K562 (cell line): ENCODE data around the gene LIPT1. TPM values are rescaled to one million over a fixed set of nuclear protein-coding genes. Genes with fewer than 3 reads are reported as not detected.

Experiments
- ATAC-seq: fragments of 200-7000 bp; cut with Tn5 transposase; 3 replicates; pipeline ENCODE4 v1.9.1; 2020; ENCODE audit warnings: moderate library complexity
- BruUV-seq: library from RNA; stranded (reverse); fragments of 400-500 nt; replicated peaks from 2 replicates; lab custom pipeline; 2021; lab: Mats Ljungman, UMichigan
- CTCF ChIA-PET: fragments of 300-600 bp; formaldehyde crosslinking; extraction: SDS; loops from one replicate; lab custom pipeline; 2021; ENCODE audit warnings: low intra/inter-chr PET ratio; lab: Yijun Ruan, JAX
- POLR2A ChIA-PET: fragments of 300-600, 350-650 bp; sonication (Branson Sonifier 250); formaldehyde crosslinking; extraction: SDS; loops from one replicate; lab custom pipeline; 2021; ENCODE audit warnings: antibody characterized with exemption, inconsistent platforms; lab: Yijun Ruan, JAX
- DNase-seq, 4 experiments: peaks; one replicate each; pipeline versions ENCODE4 v3.0.0 to v3.0.0-alpha.2; 2011 to 2018; ENCODE audit warnings: low spot score in 3 of 4, mixed read lengths in 3 of 4; ENCODE audit errors: extremely low read depth in 1 of 4
- FAIRE-seq: peaks from 2 replicates; lab custom pipeline; 2011; peaks lifted over from hg19 to GRCh38; lab: Jason Lieb, UNC
- H2AFZ ChIP-seq: 2 replicates; pipeline ENCODE4 v1.6.0; 2011; ENCODE audit warnings: low read depth, low read length, control low read depth, inconsistent platforms
- H3K27ac ChIP-seq: fragments of 200-600 bp; 3 replicates; pipeline ENCODE4 v1.8.0; 2011; ENCODE audit warnings: low read depth, mild to moderate bottlenecking, control low read depth, inconsistent platforms, low read length, moderate library complexity, mixed read lengths; ENCODE audit errors: extremely low read depth
- H3K27me3 ChIP-seq, 2 experiments: fragments of 300-600 bp in 1 of 2; 2 replicates in 1 of 2; 3 replicates in 1 of 2; pipeline versions ENCODE4 v1.6.0 to v1.8.0; 2011; ENCODE audit warnings: inconsistent platforms in 2 of 2, low read length in 2 of 2, mild to moderate bottlenecking in 1 of 2, mixed read lengths in 1 of 2, moderate library complexity in 1 of 2; ENCODE audit not compliant: control insufficient read depth in 2 of 2, insufficient read depth in 2 of 2
- H3K36me3 ChIP-seq: fragments of 300-600 bp; 3 replicates; pipeline ENCODE4 v1.8.0; 2011; ENCODE audit warnings: mild to moderate bottlenecking, low read length, inconsistent platforms; ENCODE audit not compliant: control insufficient read depth, insufficient read depth
- H3K4me1 ChIP-seq, 2 experiments: fragments of 200-600 bp in 1 of 2; replicated peaks in 1 of 2; 2 replicates in 1 of 2; 3 replicates in 1 of 2; pipeline versions ENCODE4 v1.5.1 to v1.8.0; 2011; ENCODE audit warnings: inconsistent platforms in 2 of 2, low read length in 2 of 2, mild to moderate bottlenecking in 1 of 2, mixed read lengths in 1 of 2, moderate library complexity in 1 of 2; ENCODE audit not compliant: control insufficient read depth in 2 of 2, insufficient read depth in 2 of 2
- H3K4me2 ChIP-seq: 2 replicates; pipeline ENCODE4 v1.6.1; 2011; ENCODE audit warnings: low read length, control low read depth, inconsistent platforms, mixed read lengths; ENCODE audit not compliant: insufficient read depth
- H3K4me3 ChIP-seq: fragments of 200-600 bp; sonication (generic), shearing (Covaris generic); 2 replicates; pipeline ENCODE4 v1.5.1; 2016; ENCODE audit warnings: control low read depth, inconsistent platforms
- H3K79me2 ChIP-seq: fragments of 200-600 bp; 3 replicates; pipeline ENCODE4 v1.8.0; 2011; ENCODE audit warnings: low read length, inconsistent platforms; ENCODE audit not compliant: control insufficient read depth, insufficient read depth
- H3K9ac ChIP-seq, 2 experiments: 2 replicates each; pipeline versions ENCODE4 v1.6.0 to v1.6.1; 2011; ENCODE audit warnings: low read depth in 2 of 2, low read length in 2 of 2, control low read depth in 1 of 2, inconsistent platforms in 1 of 2, mild to moderate bottlenecking in 1 of 2, mixed read lengths in 1 of 2; ENCODE audit not compliant: insufficient read depth in 1 of 2
- H3K9me1 ChIP-seq: one replicate; pipeline ENCODE4 v1.6.0; 2011; ENCODE audit warnings: inconsistent platforms, mild to moderate bottlenecking, low read length, moderate library complexity; ENCODE audit not compliant: control insufficient read depth, insufficient read depth
- H3K9me3 ChIP-seq: replicated peaks from 2 replicates; pipeline ENCODE4 v1.5.1; 2011; ENCODE audit warnings: low read depth, low read length, inconsistent platforms; ENCODE audit not compliant: control insufficient read depth, insufficient read depth
- H4K20me1 ChIP-seq: replicated peaks from 2 replicates; pipeline ENCODE4 v1.6.1; 2011; ENCODE audit warnings: low read length, inconsistent platforms, mixed read lengths; ENCODE audit not compliant: control insufficient read depth, insufficient read depth
- CEBPB ChIP-seq: fragments of 450-650 bp; IDR thresholded peaks from 2 replicates; pipeline ENCODE4 v1.6.1; 2016; ENCODE audit warnings: missing genetic modification characterization, missing compliant biosample characterization
- EGR1 ChIP-seq: fragments of 450-650 bp; conservative IDR thresholded peaks from 2 replicates; pipeline ENCODE4 v1.6.1; 2017; ENCODE audit warnings: mild to moderate bottlenecking
- FOSL1 ChIP-seq: fragments of 200-800 bp; sonication (Bioruptor generic); conservative IDR thresholded peaks from 2 replicates; pipeline ENCODE4 v1.6.1; 2016; ENCODE audit warnings: missing genetic modification characterization, missing compliant biosample characterization
- GABPA ChIP-seq: fragments of 200-800 bp; sonication (Bioruptor generic); conservative IDR thresholded peaks from 2 replicates; pipeline ENCODE4 v1.6.1; 2016; ENCODE audit warnings: low read depth, missing genetic modification characterization, missing compliant biosample characterization
- HOMEZ ChIP-seq: fragments of 250-450 bp; sonication (Bioruptor Pico); IDR thresholded peaks from 2 replicates; pipeline ENCODE4 v1.4.0; 2020; ENCODE audit warnings: mild to moderate bottlenecking, moderate library complexity
- MCM2 ChIP-seq: fragments of 450-650 bp; IDR thresholded peaks from 2 replicates; pipeline ENCODE4 v1.6.1; 2017; ENCODE audit warnings: low read depth, mild to moderate bottlenecking
- NCOA4 ChIP-seq: fragments of 450-650 bp; IDR thresholded peaks from 2 replicates; pipeline ENCODE4 v1.6.1; 2018; ENCODE audit warnings: mild to moderate bottlenecking; ENCODE audit not compliant: partially characterized antibody
- NUFIP1 ChIP-seq: fragments of 450-650 bp; IDR thresholded peaks from 2 replicates; pipeline ENCODE4 v1.6.1; 2018; ENCODE audit not compliant: partially characterized antibody
- PHF8 ChIP-seq: fragments of 200-600 bp; sonication (generic); IDR thresholded peaks from 2 replicates; pipeline ENCODE4 v1.6.1; 2012; ENCODE audit warnings: mixed run types, mild to moderate bottlenecking, inconsistent platforms, low read length, moderate library complexity, borderline replicate concordance
- RFX7 ChIP-seq: fragments of 250-450 bp; sonication (Bioruptor Pico); IDR thresholded peaks from 2 replicates; pipeline ENCODE4 v1.5.1; 2021; ENCODE audit warnings: mild to moderate bottlenecking
- SMARCA5 ChIP-seq: fragments of 450-650 bp; IDR thresholded peaks from 2 replicates; pipeline ENCODE4 v1.6.1; 2016
- SNIP1 ChIP-seq: fragments of 450-650 bp; IDR thresholded peaks from 2 replicates; pipeline ENCODE4 v1.7.1; 2017; ENCODE audit warnings: low read depth, mild to moderate bottlenecking
- TCF7 ChIP-seq: sonication (generic); IDR thresholded peaks from 2 replicates; pipeline ENCODE4 v1.6.1; 2016; ENCODE audit warnings: antibody characterized with exemption, borderline replicate concordance
- TEAD4 ChIP-seq, 2 experiments: sonication (generic) in 1 of 2; formaldehyde crosslinking in 1 of 2; IDR thresholded peaks; 2 replicates each; pipeline versions ENCODE4 v1.6.1 to v1.8.0; 2012 to 2022; ENCODE audit warnings: borderline replicate concordance in 1 of 2, inconsistent platforms in 1 of 2, low read length in 1 of 2, mild to moderate bottlenecking in 1 of 2, missing genetic modification reagents in 1 of 2
- TSC22D4 ChIP-seq: fragments of 450-650 bp; IDR thresholded peaks from 2 replicates; pipeline ENCODE4 v1.6.1; 2016; ENCODE audit warnings: missing genetic modification characterization, missing biosample characterization, control low read depth
- ZNF134 ChIP-seq: fragments of 250-450 bp; sonication (Bioruptor Pico); conservative IDR thresholded peaks from 2 replicates; pipeline ENCODE4 v1.4.0; 2020
- ZNF232 ChIP-seq: sonication (generic); formaldehyde crosslinking; IDR thresholded peaks from 2 replicates; pipeline ENCODE4 v1.8.0; 2022; ENCODE audit warnings: mild to moderate bottlenecking, missing genetic modification reagents
- ZNF41 ChIP-seq: fragments of 250-450 bp; sonication (Bioruptor Pico); conservative IDR thresholded peaks from 2 replicates; pipeline ENCODE4 v1.4.0; 2020; ENCODE audit warnings: mild to moderate bottlenecking
- ZNF75A ChIP-seq: fragments of 450-650 bp; formaldehyde crosslinking; IDR thresholded peaks from 2 replicates; pipeline ENCODE4 v1.4.0; 2020; ENCODE audit warnings: mild to moderate bottlenecking
- WGBS: fragments of 100-300 bp; shearing (Covaris generic); methylation state at CpG from one replicate; pipeline ENCODE4 v1.1.6; 2016; ENCODE audit warnings: low coverage, mixed read lengths; ENCODE audit not compliant: insufficient coverage; ENCODE audit errors: missing lambda C conversion rate; 5-methylcytosine and 5-hydroxymethylcytosine counted together
- in situ Hi-C: fragments of 300-500 bp; cut with MboI; formaldehyde crosslinking; loops from 4 replicates; pipeline ENCODE4 v1.15.0; 2018; ENCODE audit warnings: inconsistent platforms, mixed read lengths
- intact Hi-C: fragments of 100-400 bp; cut with micrococcal nuclease; formaldehyde crosslinking; loops from 2 replicates; pipeline ENCODE4 v1.14.2; 2022
- polyA plus RNA-seq, 8 experiments: library from polyadenylated mRNA; depleted of rRNA in 4 of 8; stranded (reverse) in 5 of 8; unstranded in 3 of 8; fragments of >200 nt; fragmentation: Nextera tagmentation in 2 of 8; fragmentation: Illumina TruSeq in 1 of 8; extraction: Ambion mirVana in 2 of 8; extraction: Trizol in 1 of 8; gene quantifications; 2 replicates each; pipeline versions ENCODE4 v1.2.1 to v1.2.3, GENCODE V29; 2011 to 2014; ENCODE audit warnings: inconsistent platforms in 1 of 8, missing spikeins in 1 of 8
- total RNA-seq, 7 experiments: library from RNA; depleted of rRNA in 6 of 7; stranded (reverse); fragments of >200 nt in 6 of 7; fragmentation: Illumina TruSeq in 2 of 7; extraction: Trizol in 2 of 7; gene quantifications; 2 replicates each; pipeline versions ENCODE4 v1.2.1 to v1.2.3, GENCODE V29; 2011 to 2021; ENCODE audit warnings: low replicate concordance in 1 of 7

LIPT1 gene
- total and polyA plus RNA-seq, 9 of the 15 experiments (the other 6 are each of a cell fraction or from before 2014, with no cell fraction given), result 6.4 to 18.3 (median 11.6) TPM

GRCh38 chr2:99166218-99166617 is 11.5 kb downstream of the LIPT1 start:
- in situ Hi-C loops, result no loop called here
- H2AFZ ChIP-seq, result no peak overlapping the region
- TF ChIP-seq CEBPB (no peak), NUFIP1 (no peak), RFX7 (no peak), MCM2 (no peak), TCF7 (no peak), FOSL1 (no peak), SMARCA5 (no peak), TEAD4 (IDR thresholded peaks at IDR 0.05; ENCODE audit: low read length) (no peak), TEAD4 (CRISPR knock-in tag; IDR thresholded peaks at IDR 0.05; ENCODE audit: borderline replicate concordance) (no peak)
- TF ChIP-seq, all 486 proteins: peak for 0
- no peak overlapping the region for H3K27ac ChIP-seq
- CTCF ChIA-PET, result no interaction called here
- FAIRE-seq, result no peak
- no TSS peak for BruUV-seq
- H3K79me2 ChIP-seq, result no peaks in the 10 kb centered on the region
- WGBS, result 55% methylated on average over 5 of the region's 5 CpGs
- H3K4me1 ChIP-seq, result no peaks in the 10 kb centered on the region
- no peaks in the 10 kb centered on the region for H4K20me1 ChIP-seq
- DNase-seq, result no peak
- POLR2A ChIA-PET, result interaction anchor here (0.6 to 1.6 kb wide), 3 partner anchors 11 to 14 kb away, joined by 3 to 6 read pairs (median 4); partner anchors contain the start of genes LIPT1, MITD1 and TSGA10
- peaks cover 47% of the 10 kb centered on the region for H3K36me3 ChIP-seq
- no peak for ATAC-seq
- no peaks in the 10 kb centered on the region for H3K9me1 ChIP-seq
- H3K9me3 ChIP-seq, result no peaks in the 10 kb centered on the region
- intact Hi-C loops, result no loop called here
- H3K9ac ChIP-seq, result no peak overlapping the region
- no peak overlapping the region for H3K4me3 ChIP-seq
- no peaks in the 10 kb centered on the region for H3K27me3 ChIP-seq
- no peak overlapping the region for H3K4me2 ChIP-seq

- no peak for FAIRE-seq
- BruUV-seq, result no TSS peak
- Histone ChIP-seq H2AFZ (no peak overlapping the region), H3K27ac (no peak overlapping the region), H3K9me3 (no peaks in the 10 kb centered on the region), H3K36me3 (peaks cover 54% of the 10 kb centered on the region), H3K9ac (no peak overlapping the region), H3K4me2 (no peak overlapping the region), H3K27me3 (no peaks in the 10 kb centered on the region), H3K9me1 (no peaks in the 10 kb centered on the region), H3K4me3 (no peak overlapping the region), H3K4me1 (no peaks in the 10 kb centered on the region), H3K79me2 (no peaks in the 10 kb centered on the region), H4K20me1 (no peaks in the 10 kb centered on the region)
- 29% methylated on average over 1 of the region's 1 CpG for WGBS
- no peak for DNase-seq
- in situ Hi-C loops (no loop called here), intact Hi-C loops (no loop called here)
- no peak for ATAC-seq
- ChIA-PET POLR2A (interaction anchor here (1.5 kb wide), 1 partner anchor 12 kb away, joined by 5 read pairs; no protein-coding TSS in a partner anchor), CTCF (no interaction called here)
- TF ChIP-seq CEBPB, result no peak
- TF ChIP-seq SNIP1, result no peak
- no peak for TF ChIP-seq PHF8
- no peak for TF ChIP-seq ZNF134 (CRISPR knock-in tag)
- no peak for TF ChIP-seq NCOA4
- TF ChIP-seq TSC22D4 (tag), result no peak
- TF ChIP-seq ZNF75A (CRISPR knock-in tag), result no peak
- no peak for TF ChIP-seq ZNF41 (CRISPR knock-in tag)
- no peak for TF ChIP-seq EGR1
- no peak for TF ChIP-seq HOMEZ (CRISPR knock-in tag)
- TF ChIP-seq GABPA (tag), result no peak
- no peak for TF ChIP-seq ZNF232
These were observed 14.8 kb downstream of the LIPT1 start for GRCh38 chr2:99169534-99169933.
